ENCODE measurements around the gene CELF2.

The CELF2 gene

GRCh38 chr10:11157292-11158076 is 139.8 kb downstream of the CELF2 start:
- H3K9ac ChIP-seq (ENCODE audit: low read depth in 1 of 2, low read length in 2 of 2): no peak overlapping the region
- H3K36me3 ChIP-seq (ENCODE audit: control insufficient read depth in 2 of 2, insufficient read depth in 2 of 2, low read length in 2 of 2): no peaks in the 10 kb centered on the region
- H3K27ac ChIP-seq (ENCODE audit: low read depth in 2 of 2, low read length in 2 of 2): no peak overlapping the region
- no peaks in the 10 kb centered on the region for H3K9me3 ChIP-seq (ENCODE audit: control insufficient read depth in 2 of 2, low read length in 2 of 2)
- H3K27me3 ChIP-seq (ENCODE audit: control insufficient read depth in 2 of 2, insufficient read depth in 2 of 2, low read length in 2 of 2): no peaks in the 10 kb centered on the region
- peaks cover 0 to 3% of the 10 kb centered on the region in 2 donors for H3K4me1 ChIP-seq (ENCODE audit: control insufficient read depth in 2 of 2, insufficient read depth in 2 of 2, low read length in 2 of 2)
- H3K4me3 ChIP-seq (ENCODE audit: low read length in 2 of 2): no peak overlapping the region

GRCh38 chr10:11158080-11158479 is 140.4 kb downstream of the CELF2 start:
- H3K4me1 ChIP-seq (ENCODE audit: control insufficient read depth in 2 of 2, insufficient read depth in 2 of 2, low read length in 2 of 2): peaks cover 4 to 6% of the 10 kb centered on the region in 2 donors
- no peak overlapping the region for H3K27ac ChIP-seq (ENCODE audit: low read depth in 2 of 2, low read length in 2 of 2)
- H3K9ac ChIP-seq (ENCODE audit: low read depth in 1 of 2, low read length in 2 of 2): no peak overlapping the region
- H3K36me3 ChIP-seq (ENCODE audit: control insufficient read depth in 2 of 2, insufficient read depth in 2 of 2, low read length in 2 of 2): no peaks in the 10 kb centered on the region
- no peaks in the 10 kb centered on the region for H3K9me3 ChIP-seq (ENCODE audit: control insufficient read depth in 2 of 2, low read length in 2 of 2)
- H3K4me3 ChIP-seq (ENCODE audit: low read length in 2 of 2): no peak overlapping the region
- H3K27me3 ChIP-seq (ENCODE audit: control insufficient read depth in 2 of 2, insufficient read depth in 2 of 2, low read length in 2 of 2): no peaks in the 10 kb centered on the region

- no peak overlapping the region for H3K9ac ChIP-seq (ENCODE audit: low read depth in 1 of 2, low read length in 2 of 2)
- no peaks in the 10 kb centered on the region for H3K36me3 ChIP-seq (ENCODE audit: control insufficient read depth in 2 of 2, insufficient read depth in 2 of 2, low read length in 2 of 2)
- H3K4me3 ChIP-seq (ENCODE audit: low read length in 2 of 2): no peak overlapping the region
- no peak overlapping the region for H3K27ac ChIP-seq (ENCODE audit: low read depth in 2 of 2, low read length in 2 of 2)
- H3K27me3 ChIP-seq (ENCODE audit: control insufficient read depth in 2 of 2, insufficient read depth in 2 of 2, low read length in 2 of 2): no peaks in the 10 kb centered on the region
- H3K9me3 ChIP-seq (ENCODE audit: control insufficient read depth in 2 of 2, low read length in 2 of 2): no peaks in the 10 kb centered on the region
- H3K4me1 ChIP-seq (ENCODE audit: control insufficient read depth in 2 of 2, insufficient read depth in 2 of 2, low read length in 2 of 2): peaks cover 4 to 6% of the 10 kb centered on the region in 2 donors
Measured at GRCh38 chr10:11159543-11160215, 142.0 kb downstream of the CELF2 start.

GRCh38 chr10:11161096-11161495 is 143.4 kb downstream of the CELF2 start:
- Histone ChIP-seq H3K4me3 (ENCODE audit: low read length in 2 of 2) (no peak overlapping the region), H3K36me3 (ENCODE audit: control insufficient read depth in 2 of 2, insufficient read depth in 2 of 2, low read length in 2 of 2) (no peaks in the 10 kb centered on the region), H3K27ac (ENCODE audit: low read depth in 2 of 2, low read length in 2 of 2) (peak overlapping the region; percentile 62 to 87), H3K27me3 (ENCODE audit: control insufficient read depth in 2 of 2, insufficient read depth in 2 of 2, low read length in 2 of 2) (no peaks in the 10 kb centered on the region), H3K9ac (ENCODE audit: low read depth in 1 of 2, low read length in 2 of 2) (no peak overlapping the region), H3K9me3 (ENCODE audit: control insufficient read depth in 2 of 2, low read length in 2 of 2) (no peaks in the 10 kb centered on the region), H3K4me1 (ENCODE audit: control insufficient read depth in 2 of 2, insufficient read depth in 2 of 2, low read length in 2 of 2) (peaks cover 4 to 6% of the 10 kb centered on the region in 2 donors)

- no peaks in the 10 kb centered on the region for H3K27me3 ChIP-seq (ENCODE audit: control insufficient read depth in 2 of 2, insufficient read depth in 2 of 2, low read length in 2 of 2)
- peaks cover 4 to 6% of the 10 kb centered on the region in 2 donors for H3K4me1 ChIP-seq (ENCODE audit: control insufficient read depth in 2 of 2, insufficient read depth in 2 of 2, low read length in 2 of 2)
- H3K9me3 ChIP-seq (ENCODE audit: control insufficient read depth in 2 of 2, low read length in 2 of 2): no peaks in the 10 kb centered on the region
- no peak overlapping the region for H3K4me3 ChIP-seq (ENCODE audit: low read length in 2 of 2)
- no peak overlapping the region for H3K9ac ChIP-seq (ENCODE audit: low read depth in 1 of 2, low read length in 2 of 2)
- H3K36me3 ChIP-seq (ENCODE audit: control insufficient read depth in 2 of 2, insufficient read depth in 2 of 2, low read length in 2 of 2): no peaks in the 10 kb centered on the region
- H3K27ac ChIP-seq (ENCODE audit: low read depth in 2 of 2, low read length in 2 of 2): peak overlapping the region; percentile 79 to 87
Measured at GRCh38 chr10:11161910-11162309, 144.2 kb downstream of the CELF2 start.

GRCh38 chr10:11162828-11163599 is 145.3 kb downstream of the CELF2 start:
- H3K27me3 ChIP-seq (ENCODE audit: control insufficient read depth in 2 of 2, insufficient read depth in 2 of 2, low read length in 2 of 2): no peaks in the 10 kb centered on the region
- H3K9me3 ChIP-seq (ENCODE audit: control insufficient read depth in 2 of 2, low read length in 2 of 2): no peaks in the 10 kb centered on the region
- H3K9ac ChIP-seq (ENCODE audit: low read depth in 1 of 2, low read length in 2 of 2): peak overlapping the region; percentile 51 to 68
- H3K36me3 ChIP-seq (ENCODE audit: control insufficient read depth in 2 of 2, insufficient read depth in 2 of 2, low read length in 2 of 2): peaks cover 1 to 6% of the 10 kb centered on the region in 2 donors
- peaks cover 4 to 6% of the 10 kb centered on the region in 2 donors for H3K4me1 ChIP-seq (ENCODE audit: control insufficient read depth in 2 of 2, insufficient read depth in 2 of 2, low read length in 2 of 2)
- H3K4me3 ChIP-seq (ENCODE audit: low read length in 2 of 2): peak overlapping the region; percentile 39 to 85
- H3K27ac ChIP-seq (ENCODE audit: low read depth in 2 of 2, low read length in 2 of 2): peak overlapping the region; percentile 80 to 87

GRCh38 chr10:11163780-11164550 is 146.3 kb downstream of the CELF2 start:
- no peaks in the 10 kb centered on the region for H3K27me3 ChIP-seq (ENCODE audit: control insufficient read depth in 2 of 2, insufficient read depth in 2 of 2, low read length in 2 of 2)
- H3K4me3 ChIP-seq (ENCODE audit: low read length in 2 of 2): peak overlapping the region; percentile 39 to 85
- peaks cover 3 to 6% of the 10 kb centered on the region in 2 donors for H3K36me3 ChIP-seq (ENCODE audit: control insufficient read depth in 2 of 2, insufficient read depth in 2 of 2, low read length in 2 of 2)
- peak overlapping the region; percentile 51 to 68 for H3K9ac ChIP-seq (ENCODE audit: low read depth in 1 of 2, low read length in 2 of 2)
- peaks cover 4 to 6% of the 10 kb centered on the region in 2 donors for H3K4me1 ChIP-seq (ENCODE audit: control insufficient read depth in 2 of 2, insufficient read depth in 2 of 2, low read length in 2 of 2)
- H3K27ac ChIP-seq (ENCODE audit: low read depth in 2 of 2, low read length in 2 of 2): peak overlapping the region; percentile 80 to 87
- H3K9me3 ChIP-seq (ENCODE audit: control insufficient read depth in 2 of 2, low read length in 2 of 2): no peaks in the 10 kb centered on the region

GRCh38 chr10:11164551-11164802 is 146.8 kb downstream of the CELF2 start:
- Histone ChIP-seq H3K27ac (ENCODE audit: low read depth in 2 of 2, low read length in 2 of 2) (peak overlapping the region; percentile 80 to 87), H3K36me3 (ENCODE audit: control insufficient read depth in 2 of 2, insufficient read depth in 2 of 2, low read length in 2 of 2) (peaks cover 3 to 6% of the 10 kb centered on the region in 2 donors), H3K9me3 (ENCODE audit: control insufficient read depth in 2 of 2, low read length in 2 of 2) (no peaks in the 10 kb centered on the region), H3K9ac (ENCODE audit: low read depth in 1 of 2, low read length in 2 of 2) (peak overlapping the region; percentile 51 to 68), H3K4me1 (ENCODE audit: control insufficient read depth in 2 of 2, insufficient read depth in 2 of 2, low read length in 2 of 2) (peaks cover 4 to 6% of the 10 kb centered on the region in 2 donors), H3K27me3 (ENCODE audit: control insufficient read depth in 2 of 2, insufficient read depth in 2 of 2, low read length in 2 of 2) (no peaks in the 10 kb centered on the region), H3K4me3 (ENCODE audit: low read length in 2 of 2) (peak overlapping the region; percentile 39 to 85)

- Histone ChIP-seq H3K9ac (ENCODE audit: low read depth in 1 of 2, low read length in 2 of 2) (peak overlapping the region; percentile 73 to 80), H3K27ac (ENCODE audit: low read depth in 2 of 2, low read length in 2 of 2) (peak overlapping the region; percentile 80 to 87), H3K4me1 (ENCODE audit: control insufficient read depth in 2 of 2, insufficient read depth in 2 of 2, low read length in 2 of 2) (peaks cover 4 to 6% of the 10 kb centered on the region in 2 donors), H3K4me3 (ENCODE audit: low read length in 2 of 2) (peak overlapping the region; percentile 71 to 85), H3K27me3 (ENCODE audit: control insufficient read depth in 2 of 2, insufficient read depth in 2 of 2, low read length in 2 of 2) (no peaks in the 10 kb centered on the region), H3K36me3 (ENCODE audit: control insufficient read depth in 2 of 2, insufficient read depth in 2 of 2, low read length in 2 of 2) (peaks cover 3 to 6% of the 10 kb centered on the region in 2 donors), H3K9me3 (ENCODE audit: control insufficient read depth in 2 of 2, low read length in 2 of 2) (no peaks in the 10 kb centered on the region)
Measured at GRCh38 chr10:11164803-11165590, 147.3 kb downstream of the CELF2 start.

Data from mucosa of rectum (tissue), 2 donors.